ENCODE measurements around the gene INMT. TPM values are rescaled to one million over a fixed set of nuclear protein-coding genes. Genes with fewer than 3 reads are reported as not detected.
"Not testable (repeated sequence)": the region's sequence is repeated elsewhere in the genome, so short reads cannot be mapped to it uniquely, and the experiment has no call there.

Gene INMT
- total and polyA plus RNA-seq, 7 donors, result 2.3 to 32.0 (median 4.6) TPM

DNA sequence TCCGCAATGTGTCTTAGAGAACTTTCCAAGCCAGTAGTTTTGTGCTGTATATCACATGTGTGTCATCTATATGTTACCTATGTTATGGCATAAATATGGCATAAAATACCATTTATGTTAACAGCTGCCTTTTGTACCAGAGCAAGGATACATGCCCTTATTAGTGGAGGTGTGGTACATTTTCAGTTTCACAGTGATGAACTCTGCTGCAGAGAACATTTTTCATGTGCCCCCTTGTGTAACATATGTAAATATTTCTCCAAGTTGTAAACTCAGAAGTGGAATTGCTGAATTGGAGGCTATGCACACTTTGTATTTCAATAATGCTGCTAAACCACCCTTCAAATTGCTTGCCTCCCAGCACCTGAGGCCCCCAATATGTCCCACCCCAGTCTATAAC lies 37.8 kb upstream of the INMT start:
- no peaks in the 10 kb centered on the region for H3K36me3 ChIP-seq (ENCODE audit: insufficient read depth in 1 of 2, low read depth in 1 of 2)
- TF ChIP-seq, protein P1, sequence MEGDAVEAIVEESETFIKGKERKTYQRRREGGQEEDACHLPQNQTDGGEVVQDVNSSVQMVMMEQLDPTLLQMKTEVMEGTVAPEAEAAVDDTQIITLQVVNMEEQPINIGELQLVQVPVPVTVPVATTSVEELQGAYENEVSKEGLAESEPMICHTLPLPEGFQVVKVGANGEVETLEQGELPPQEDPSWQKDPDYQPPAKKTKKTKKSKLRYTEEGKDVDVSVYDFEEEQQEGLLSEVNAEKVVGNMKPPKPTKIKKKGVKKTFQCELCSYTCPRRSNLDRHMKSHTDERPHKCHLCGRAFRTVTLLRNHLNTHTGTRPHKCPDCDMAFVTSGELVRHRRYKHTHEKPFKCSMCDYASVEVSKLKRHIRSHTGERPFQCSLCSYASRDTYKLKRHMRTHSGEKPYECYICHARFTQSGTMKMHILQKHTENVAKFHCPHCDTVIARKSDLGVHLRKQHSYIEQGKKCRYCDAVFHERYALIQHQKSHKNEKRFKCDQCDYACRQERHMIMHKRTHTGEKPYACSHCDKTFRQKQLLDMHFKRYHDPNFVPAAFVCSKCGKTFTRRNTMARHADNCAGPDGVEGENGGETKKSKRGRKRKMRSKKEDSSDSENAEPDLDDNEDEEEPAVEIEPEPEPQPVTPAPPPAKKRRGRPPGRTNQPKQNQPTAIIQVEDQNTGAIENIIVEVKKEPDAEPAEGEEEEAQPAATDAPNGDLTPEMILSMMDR (IDR thresholded peaks at IDR 0.05), result no peak
- no peak for DNase-seq
- peaks cover 6% of the 10 kb centered on the region for H3K9me3 ChIP-seq
- H3K4me1 ChIP-seq, result no peaks in the 10 kb centered on the region
- 96 to 98% (median 97%) methylated on average over 1 of the region's 1 CpG for WGBS, 3 donors
- intact Hi-C loops (cut with DNase I), result no loop called here
- H3K27ac ChIP-seq, result no peak overlapping the region
- no peaks in the 10 kb centered on the region for H3K27me3 ChIP-seq (ENCODE audit: insufficient read depth in 3 of 3, low read length in 2 of 3)
- no peak for ATAC-seq
- H3K4me3 ChIP-seq, result no peak overlapping the region

DNA sequence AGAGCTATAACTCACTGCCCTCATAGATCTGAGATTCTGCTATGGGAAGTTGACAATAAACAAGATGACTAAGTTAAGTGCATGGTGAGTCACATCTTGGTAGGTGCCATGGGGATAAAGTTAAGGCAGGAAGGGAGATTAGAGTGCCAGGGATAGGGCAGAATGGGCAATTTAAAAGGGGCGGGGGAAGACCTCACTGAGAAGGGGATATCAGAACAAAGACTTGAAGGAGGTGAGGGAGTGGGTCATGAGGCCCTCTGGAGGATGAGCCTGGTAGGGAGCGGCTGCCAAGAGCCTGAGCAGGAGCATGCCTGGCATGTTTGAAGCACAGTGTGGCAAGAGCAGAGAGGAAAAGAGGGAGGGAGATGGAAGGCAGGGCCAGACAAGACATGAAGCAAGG lies 34.8 kb upstream of the INMT start:
- Histone ChIP-seq H3K36me3 (ENCODE audit: insufficient read depth in 1 of 2, low read depth in 1 of 2) (no peaks in the 10 kb centered on the region), H3K27me3 (ENCODE audit: insufficient read depth in 3 of 3, low read length in 2 of 3) (no peaks in the 10 kb centered on the region), H3K9me3 (peaks cover 6% of the 10 kb centered on the region), H3K27ac (no peak overlapping the region), H3K4me1 (no peaks in the 10 kb centered on the region), H3K4me3 (no peak overlapping the region)
- intact Hi-C loops (cut with DNase I), result no loop called here
- 71 to 87% (median 77%) methylated on average over 2 of the region's 2 CpGs for whole genome bisulfite sequencing, 3 donors
- TF ChIP-seq, protein P1 (IDR thresholded peaks at IDR 0.05), result no peak
- ATAC-seq (peak; percentile 57 to 87 (median 76)), DNase-seq (no peak)

DNA sequence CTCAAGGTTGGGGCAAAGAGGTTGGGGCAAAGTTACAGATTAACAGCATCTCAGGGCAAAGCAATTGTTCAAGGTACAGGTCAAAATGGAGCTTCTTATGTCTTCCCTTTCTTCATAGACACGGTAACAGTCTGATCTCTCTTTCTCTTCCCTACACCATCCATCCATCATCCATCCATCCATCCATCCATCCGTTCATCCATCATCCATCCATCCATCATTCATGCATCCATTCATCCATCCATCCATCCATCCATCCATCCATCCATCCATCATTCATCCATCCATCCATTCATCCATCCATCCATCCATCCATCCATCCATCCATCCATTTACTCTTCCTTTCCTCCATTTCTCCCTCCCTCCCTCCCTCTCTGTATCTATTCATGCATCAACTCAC lies 32.5 kb upstream of the INMT start:
- H3K9me3 ChIP-seq; H3K27me3 ChIP-seq (ENCODE audit: insufficient read depth in 3 of 3, low read length in 2 of 3); H3K4me3 ChIP-seq; H3K4me1 ChIP-seq; H3K27ac ChIP-seq; ATAC-seq; intact Hi-C loops (cut with DNase I); H3K36me3 ChIP-seq (ENCODE audit: insufficient read depth in 1 of 2, low read depth in 1 of 2); DNase-seq: not testable (repeated sequence)
- 89 to 94% (median 91%) methylated on average over 2 of the region's 2 CpGs for WGBS, 3 donors

DNA sequence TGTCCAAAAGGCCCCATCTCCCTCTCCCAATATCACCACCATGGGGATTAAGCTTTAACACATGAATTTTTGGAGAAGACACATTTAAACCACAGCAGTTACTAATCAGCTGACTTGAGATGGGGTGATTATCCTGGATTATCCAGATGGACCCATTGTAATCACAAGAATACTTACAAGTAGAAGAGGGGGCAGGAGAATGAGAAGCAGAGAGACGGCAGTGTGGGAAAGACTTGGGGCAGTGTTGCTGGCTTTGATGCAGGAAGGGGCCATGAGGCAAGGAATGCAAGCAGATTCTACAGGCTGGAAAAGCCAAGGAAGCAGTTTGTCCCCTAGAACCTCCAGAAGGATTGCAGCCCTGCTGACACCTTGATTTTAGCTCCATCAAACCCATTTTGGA lies 30.7 kb upstream of the INMT start:
- Histone ChIP-seq H3K27ac (no peak overlapping the region), H3K36me3 (ENCODE audit: insufficient read depth in 1 of 2, low read depth in 1 of 2) (no peaks in the 10 kb centered on the region), H3K9me3 (peaks cover 6% of the 10 kb centered on the region), H3K4me1 (no peaks in the 10 kb centered on the region), H3K4me3 (no peak overlapping the region), H3K27me3 (ENCODE audit: insufficient read depth in 3 of 3, low read length in 2 of 3) (no peaks in the 10 kb centered on the region)
- WGBS, 3 donors, result 88 to 94% (median 91%) methylated on average over 1 of the region's 1 CpG
- intact Hi-C loops (cut with DNase I), result no loop called here
- TF ChIP-seq, protein P1 (IDR thresholded peaks at IDR 0.05), result no peak
- DNase-seq (no peak), ATAC-seq (no peak)

DNA sequence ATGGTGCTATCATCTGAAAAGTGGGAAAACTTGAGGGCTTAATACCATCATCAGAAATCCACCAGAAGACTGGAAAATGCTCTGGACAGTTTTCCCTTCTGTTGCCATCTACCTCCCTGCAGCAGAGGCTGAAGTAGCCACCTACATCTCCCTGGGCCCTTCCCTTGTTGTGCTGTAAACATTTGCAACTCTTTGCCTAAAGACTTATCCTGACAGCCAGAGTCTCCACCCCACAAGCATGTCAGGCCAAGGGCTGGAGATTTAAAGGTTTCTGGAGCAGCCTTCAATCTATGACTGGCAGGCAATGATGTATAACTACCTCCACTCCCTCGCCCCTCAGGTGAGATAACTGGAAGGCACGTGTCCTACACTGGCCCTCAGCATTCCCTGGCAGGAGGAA lies 29.7 kb upstream of the INMT start:
- no peaks in the 10 kb centered on the region for H3K27me3 ChIP-seq (ENCODE audit: insufficient read depth in 3 of 3, low read length in 2 of 3)
- DNase-seq (no peak), ATAC-seq (no peak)
- intact Hi-C loops (cut with DNase I), result no loop called here
- TF ChIP-seq, protein P1 (IDR thresholded peaks at IDR 0.05), result no peak
- H3K4me1 ChIP-seq, result no peaks in the 10 kb centered on the region
- H3K36me3 ChIP-seq (ENCODE audit: insufficient read depth in 1 of 2, low read depth in 1 of 2), result no peaks in the 10 kb centered on the region
- 77 to 85% (median 79%) methylated on average over 2 of the region's 2 CpGs for WGBS, 3 donors
- no peak overlapping the region for H3K27ac ChIP-seq
- H3K4me3 ChIP-seq, result no peak overlapping the region
- peaks cover 6% of the 10 kb centered on the region for H3K9me3 ChIP-seq
